B cell (primary cell): ENCODE data around the gene ATP8A2. TPM values are rescaled to one million over a fixed set of nuclear protein-coding genes. Genes with fewer than 3 reads are reported as not detected.

ENCODE experiments used
- ATAC-seq: fragments of 200-7000 bp; cut with Tn5 transposase; one replicate; pipeline ENCODE4 v1.10.0; 2021; ENCODE audit warnings: low read depth, mild to moderate bottlenecking, moderate number of reproducible peaks, moderate library complexity
- CTCF ChIA-PET: fragments of 350-600 bp; sonication (Branson Sonifier 250); formaldehyde crosslinking; loops from one replicate; lab custom pipeline; 2021; ENCODE audit warnings: antibody characterized with exemption, inconsistent platforms; lab: Charles Lee
- POLR2A ChIA-PET: fragments of 350-600 bp; sonication (Branson Sonifier 250); formaldehyde crosslinking; loops from one replicate; lab custom pipeline; 2021; ENCODE audit warnings: antibody characterized with exemption; lab: Charles Lee
- DNase-seq: peaks from one replicate; pipeline ENCODE4 v3.0.0; 2013
- H2AFZ ChIP-seq: 2 replicates; pipeline ENCODE4 v1.6.1; 2012; ENCODE audit warnings: mild to moderate bottlenecking, low read depth, low read length; ENCODE audit not compliant: insufficient read depth, poor library complexity, severe bottlenecking
- H3K27ac ChIP-seq, 2 donors: 1 replicate in 1 of 2; 2 replicates in 1 of 2; pipeline ENCODE4 v1.5.1; 2012 to 2013; ENCODE audit warnings: low read length in 2 of 2, mild to moderate bottlenecking in 2 of 2, moderate library complexity in 1 of 2
- H3K27me3 ChIP-seq, 4 experiments: fragments of 200-600 bp in 1 of 4; sonication (generic) in 1 of 4; replicated peaks in 1 of 4; 1 replicate in 2 of 4; 2 replicates in 2 of 4; pipeline versions ENCODE4 v1.6.1 to v1.7.0; 2013 to 2016; ENCODE audit warnings: low read length in 3 of 4, mild to moderate bottlenecking in 2 of 4, mixed read lengths in 1 of 4, moderate library complexity in 1 of 4; ENCODE audit not compliant: insufficient read depth in 4 of 4, control insufficient read depth in 3 of 4; ENCODE audit errors: control extremely low read depth in 1 of 4
- H3K36me3 ChIP-seq, 2 experiments: replicated peaks in 1 of 2; 1 replicate in 1 of 2; 2 replicates in 1 of 2; pipeline versions ENCODE4 v1.6.1 to v1.7.1; 2013; ENCODE audit warnings: low read length in 1 of 2; ENCODE audit not compliant: insufficient read depth in 2 of 2, control insufficient read depth in 1 of 2; ENCODE audit errors: control extremely low read depth in 1 of 2, extremely low read depth in 1 of 2
- H3K4me1 ChIP-seq, 2 donors: fragments of 200-600 bp in 1 of 2; sonication (generic) in 1 of 2; 1 replicate in 1 of 2; 2 replicates in 1 of 2; pipeline versions ENCODE4 v1.5.1 to v1.6.1; 2013 to 2017; ENCODE audit warnings: low read length in 2 of 2; ENCODE audit not compliant: control insufficient read depth in 2 of 2, insufficient read depth in 2 of 2
- H3K4me2 ChIP-seq: replicated peaks from 2 replicates; pipeline ENCODE3; 2012; ENCODE audit warnings: mild to moderate bottlenecking, low read depth, low read length; ENCODE audit not compliant: poor library complexity, severe bottlenecking
- H3K4me3 ChIP-seq, 5 experiments: fragments of 200-600 bp in 1 of 5; sonication (generic) in 1 of 5; 1 replicate in 3 of 5; 2 replicates in 2 of 5; pipeline versions ENCODE4 v1.5.1 to v1.7.0; 2011 to 2016; ENCODE audit warnings: low read length in 4 of 5, mild to moderate bottlenecking in 4 of 5, low read depth in 2 of 5, control low read depth in 1 of 5, moderate library complexity in 1 of 5; ENCODE audit not compliant: insufficient read depth in 1 of 5; ENCODE audit errors: control extremely low read depth in 1 of 5, extremely low read depth in 1 of 5
- H3K79me2 ChIP-seq: fragments of 200-600 bp; sonication (generic); one replicate; pipeline ENCODE4 v1.6.0; 2016; ENCODE audit warnings: low read length; ENCODE audit not compliant: control insufficient read depth, insufficient read depth
- H3K9ac ChIP-seq: fragments of 200-600 bp; sonication (generic); 2 replicates; pipeline ENCODE4 v1.6.1; 2017; ENCODE audit warnings: mild to moderate bottlenecking, low read length, moderate library complexity
- H3K9me3 ChIP-seq, 3 donors: one replicate each; pipeline versions ENCODE4 v1.6.1 to v1.7.1; 2013; ENCODE audit warnings: low read length in 2 of 3; ENCODE audit not compliant: control insufficient read depth in 2 of 3, insufficient read depth in 1 of 3; ENCODE audit errors: control extremely low read depth in 1 of 3
- H4K20me1 ChIP-seq: 2 replicates; pipeline ENCODE4 v1.6.0; 2012; ENCODE audit warnings: mild to moderate bottlenecking, low read length; ENCODE audit not compliant: insufficient read depth, control insufficient read depth, poor library complexity, severe bottlenecking
- H3K27ac Mint-ChIP-seq: one replicate; pipeline ENCODE4 v1.8.0; 2021; ENCODE audit warnings: mixed read lengths
- H3K27me3 Mint-ChIP-seq: one replicate; pipeline ENCODE4 v1.8.0; 2021; ENCODE audit warnings: mixed read lengths
- H3K4me1 Mint-ChIP-seq: one replicate; pipeline ENCODE4 v1.8.0; 2021; ENCODE audit warnings: mixed read lengths
- H3K4me3 Mint-ChIP-seq: one replicate; pipeline ENCODE4 v1.8.0; 2021; ENCODE audit warnings: mixed read lengths
- H3K9me3 Mint-ChIP-seq: one replicate; pipeline ENCODE4 v1.8.0; 2022; ENCODE audit warnings: mixed read lengths; ENCODE audit not compliant: insufficient read depth
- EZH2 ChIP-seq: IDR thresholded peaks from 2 replicates; pipeline ENCODE4 v1.6.1; 2012; ENCODE audit warnings: borderline replicate concordance, low read depth, mild to moderate bottlenecking, moderate library complexity, low read length; ENCODE audit not compliant: insufficient read depth, poor library complexity, severe bottlenecking
- WGBS: methylation state at CpG from one replicate; pipeline ENCODE4 v1.1.5; 2013; ENCODE audit warnings: missing lambda C conversion rate; ENCODE audit not compliant: insufficient coverage; 5-methylcytosine and 5-hydroxymethylcytosine counted together
- intact Hi-C: fragments of 100-400 bp; cut with micrococcal nuclease; formaldehyde crosslinking; loops from one replicate; pipeline ENCODE4 v1.10.0; 2022
- polyA plus RNA-seq: library from polyadenylated mRNA; depleted of rRNA; stranded (reverse); fragments of >200 nt; gene quantifications from 2 replicates; pipeline ENCODE4 v1.2.3, GENCODE V29; 2012
- total RNA-seq, 2 donors: library from RNA; stranded (reverse); fragments of 120-200 nt in 1 of 2; gene quantifications; 1 replicate in 1 of 2; 2 replicates in 1 of 2; pipeline versions ENCODE4 v1.2.3 to v1.2.4, GENCODE V29; 2013 to 2022
- TF ChIP-seq, protein P1 (sequence below): fragments of 200-600 bp; IDR thresholded peaks from one replicate; pipeline ENCODE4 v1.8.0; 2022; ENCODE audit warnings: antibody characterized with exemption, mild to moderate bottlenecking

The ATP8A2 gene
- total and polyA plus RNA-seq, 2 donors (not counting 1 experiment from before 2014, with no cell fraction given): not detected

- Histone ChIP-seq H2AFZ (no peak overlapping the region), H4K20me1 (no peaks in the 10 kb centered on the region), H3K9me3 (no peaks in the 10 kb centered on the region), H3K9ac (no peak overlapping the region), H3K36me3 (no peaks in the 10 kb centered on the region), H3K79me2 (no peaks in the 10 kb centered on the region), H3K4me2 (no peak overlapping the region), H3K27ac (no peak overlapping the region), H3K4me3 (no peak overlapping the region), H3K4me1 (no peaks in the 10 kb centered on the region), H3K27me3 (no peaks in the 10 kb centered on the region)
- DNase-seq: no peak
- Mint-ChIP-seq H3K4me1 (peaks cover 3% of the 10 kb centered on the region), H3K4me3 (no peak overlapping the region), H3K27ac (no peak overlapping the region), H3K9me3 (no peaks in the 10 kb centered on the region), H3K27me3 (peaks cover 7% of the 10 kb centered on the region)
- CTCF ChIA-PET: no interaction called here
- no peak for ATAC-seq
- TF ChIP-seq, protein P1, sequence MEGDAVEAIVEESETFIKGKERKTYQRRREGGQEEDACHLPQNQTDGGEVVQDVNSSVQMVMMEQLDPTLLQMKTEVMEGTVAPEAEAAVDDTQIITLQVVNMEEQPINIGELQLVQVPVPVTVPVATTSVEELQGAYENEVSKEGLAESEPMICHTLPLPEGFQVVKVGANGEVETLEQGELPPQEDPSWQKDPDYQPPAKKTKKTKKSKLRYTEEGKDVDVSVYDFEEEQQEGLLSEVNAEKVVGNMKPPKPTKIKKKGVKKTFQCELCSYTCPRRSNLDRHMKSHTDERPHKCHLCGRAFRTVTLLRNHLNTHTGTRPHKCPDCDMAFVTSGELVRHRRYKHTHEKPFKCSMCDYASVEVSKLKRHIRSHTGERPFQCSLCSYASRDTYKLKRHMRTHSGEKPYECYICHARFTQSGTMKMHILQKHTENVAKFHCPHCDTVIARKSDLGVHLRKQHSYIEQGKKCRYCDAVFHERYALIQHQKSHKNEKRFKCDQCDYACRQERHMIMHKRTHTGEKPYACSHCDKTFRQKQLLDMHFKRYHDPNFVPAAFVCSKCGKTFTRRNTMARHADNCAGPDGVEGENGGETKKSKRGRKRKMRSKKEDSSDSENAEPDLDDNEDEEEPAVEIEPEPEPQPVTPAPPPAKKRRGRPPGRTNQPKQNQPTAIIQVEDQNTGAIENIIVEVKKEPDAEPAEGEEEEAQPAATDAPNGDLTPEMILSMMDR: no peak
- TF ChIP-seq EZH2: no peak
- POLR2A ChIA-PET: no interaction called here
- WGBS: 86% methylated on average over 7 of the region's 11 CpGs
- intact Hi-C loops: no loop called here
Measured at GRCh38 chr13:25871389-25872125, 499.8 kb downstream of the ATP8A2 start.

DNA sequence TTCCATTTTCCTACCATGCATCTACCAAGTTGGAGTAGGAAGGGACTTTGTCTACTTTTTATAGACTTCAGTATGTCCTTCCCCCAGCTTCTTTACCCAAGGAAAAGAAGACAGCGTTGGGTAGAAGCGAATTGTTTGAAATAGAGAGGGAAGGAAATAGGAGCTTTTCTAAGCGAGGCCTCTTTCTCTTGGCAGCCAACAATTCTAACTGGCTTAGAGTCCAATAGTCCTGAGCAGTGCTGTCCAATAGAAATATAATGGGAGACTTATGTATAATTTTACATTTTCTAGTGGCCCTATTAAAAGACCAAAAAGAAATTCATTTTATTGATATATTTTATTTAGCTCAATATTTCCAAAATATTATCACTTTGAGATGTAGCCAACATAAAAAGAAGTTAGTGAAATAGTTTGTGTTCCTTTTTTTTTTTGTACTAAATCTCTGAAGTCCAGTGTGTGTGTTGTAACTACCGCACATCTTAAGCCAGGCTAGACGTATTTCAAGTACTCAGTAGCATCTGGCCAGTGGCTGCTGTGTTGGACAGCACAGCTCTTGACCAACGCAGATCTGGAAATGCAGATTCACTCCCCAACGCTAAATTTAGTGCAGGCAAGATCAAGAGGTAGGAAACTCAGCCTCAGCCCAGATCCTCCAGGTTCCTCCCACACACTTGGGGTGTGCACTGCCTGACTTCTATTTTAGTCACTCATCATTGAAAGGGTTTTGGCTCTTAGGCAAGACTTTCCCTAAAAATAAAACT, 500.9 kb downstream of the ATP8A2 start:
- ChIA-PET CTCF (no interaction called here), POLR2A (no interaction called here)
- Histone ChIP-seq H3K36me3 (no peaks in the 10 kb centered on the region), H3K27me3 (no peaks in the 10 kb centered on the region), H4K20me1 (no peaks in the 10 kb centered on the region), H3K4me2 (no peak overlapping the region), H3K9me3 (no peaks in the 10 kb centered on the region), H3K4me1 (no peaks in the 10 kb centered on the region), H3K27ac (no peak overlapping the region), H3K4me3 (no peak overlapping the region), H3K79me2 (no peaks in the 10 kb centered on the region), H2AFZ (no peak overlapping the region), H3K9ac (no peak overlapping the region)
- intact Hi-C loops: no loop called here
- Mint-ChIP-seq H3K9me3 (no peaks in the 10 kb centered on the region), H3K4me3 (no peak overlapping the region), H3K4me1 (peaks cover 3% of the 10 kb centered on the region), H3K27me3 (peaks cover 7% of the 10 kb centered on the region), H3K27ac (no peak overlapping the region)
- DNase-seq (no peak), ATAC-seq (no peak)
- 70% methylated on average over 3 of the region's 7 CpGs for WGBS
- TF ChIP-seq, protein P1: no peak
- no peak for TF ChIP-seq EZH2
